Fibroblast of skin of scalp (primary cell): ENCODE results near the gene YPEL1. TPM values are rescaled to one million over a fixed set of nuclear protein-coding genes. Genes with fewer than 3 reads are reported as not detected.
A peak's percentile ranks its signal among the peaks of the same experiment; 100 is the strongest.

Experiments used
- DNase-seq: peaks from one replicate; pipeline ENCODE4 v3.0.0-alpha.2; 2013
- polyA plus RNA-seq, 2 experiments: library from polyadenylated mRNA; unstranded; fragments of 120-200 nt; gene quantifications; one replicate each; pipeline ENCODE4 v1.2.1, GENCODE V29; 2013; ENCODE audit not compliant: insufficient read length in 2 of 2

The YPEL1 gene
- 0.90 TPM for polyA plus RNA-seq (2013, experiment 1 of 2; ENCODE audit: insufficient read length)
- polyA plus RNA-seq (2013, experiment 2 of 2; ENCODE audit: insufficient read length) = 1.5 TPM

- DNase-seq = peak; percentile 97
Observed at GRCh38 chr22:21735200-21736083, at the start of gene YPEL1. Gene YPEL1 (minus strand): TSS chr22:21735794. CDS start chr22:21710744, 25,050 bp downstream.

GRCh38 chr22:21780259-21780658 is 44.7 kb upstream of the YPEL1 start:
- no peak for DNase-seq

GRCh38 chr22:21779444-21779843 is 43.9 kb upstream of the YPEL1 start:
- DNase-seq = no peak

- DNase-seq = peak; percentile 68
Observed at GRCh38 chr22:21778705-21779363, 43.2 kb upstream of the YPEL1 start.

GRCh38 chr22:21771631-21771976 is 36.0 kb upstream of the YPEL1 start:
- no peak for DNase-seq

- no peak for DNase-seq
Observed at GRCh38 chr22:21768435-21768834, 32.8 kb upstream of the YPEL1 start.

- no peak for DNase-seq
Observed at GRCh38 chr22:21766691-21767462, 31.3 kb upstream of the YPEL1 start.

GRCh38 chr22:21765909-21766529 is 30.4 kb upstream of the YPEL1 start:
- no peak for DNase-seq

GRCh38 chr22:21764038-21764804 is 28.6 kb upstream of the YPEL1 start:
- no peak for DNase-seq

GRCh38 chr22:21762712-21763581 is 27.4 kb upstream of the YPEL1 start:
- no peak for DNase-seq

GRCh38 chr22:21761994-21762680 is 26.5 kb upstream of the YPEL1 start:
- DNase-seq = no peak

GRCh38 chr22:21761086-21761485 is 25.5 kb upstream of the YPEL1 start:
- DNase-seq = peak; percentile 50

GRCh38 chr22:21760640-21761039 is 25.0 kb upstream of the YPEL1 start:
- DNase-seq = peak; percentile 75

- DNase-seq = no peak
Observed at GRCh38 chr22:21759646-21760376, 24.2 kb upstream of the YPEL1 start.

- DNase-seq = no peak
Observed at GRCh38 chr22:21759093-21759492, 23.5 kb upstream of the YPEL1 start.

- no peak for DNase-seq
Observed at GRCh38 chr22:21758091-21758864, 22.7 kb upstream of the YPEL1 start.

GRCh38 chr22:21755851-21756284 is 20.3 kb upstream of the YPEL1 start:
- DNase-seq = peak; percentile 70

- DNase-seq = no peak
Observed at GRCh38 chr22:21754523-21754922, 18.9 kb upstream of the YPEL1 start.
